ENCODE measurements around the gene AVPR2. TPM values are rescaled to one million over a fixed set of nuclear protein-coding genes. Genes with fewer than 3 reads are reported as not detected.

Gene AVPR2
- total RNA-seq, 1 donor from 2014 or later, result not detected

- Mint-ChIP-seq H3K36me3 (ENCODE audit: low read depth) (peaks cover 4% of the 10 kb centered on the region), H3K27ac (ENCODE audit: unreplicated experiment) (no peak overlapping the region), H3K4me3 (ENCODE audit: unreplicated experiment) (no peak overlapping the region), H3K27me3 (ENCODE audit: low read depth) (no peaks in the 10 kb centered on the region), H3K9me3 (ENCODE audit: low read depth) (no peaks in the 10 kb centered on the region), H3K4me1 (ENCODE audit: low read depth) (peaks cover 27% of the 10 kb centered on the region)
- no peak for DNase-seq (ENCODE audit: low spot score)
- TF ChIP-seq CTCF (IDR thresholded peaks at IDR 0.05), result no peak
These were observed 24.4 kb downstream of the AVPR2 start for GRCh38 chrX:153928846-153929245.

DNA sequence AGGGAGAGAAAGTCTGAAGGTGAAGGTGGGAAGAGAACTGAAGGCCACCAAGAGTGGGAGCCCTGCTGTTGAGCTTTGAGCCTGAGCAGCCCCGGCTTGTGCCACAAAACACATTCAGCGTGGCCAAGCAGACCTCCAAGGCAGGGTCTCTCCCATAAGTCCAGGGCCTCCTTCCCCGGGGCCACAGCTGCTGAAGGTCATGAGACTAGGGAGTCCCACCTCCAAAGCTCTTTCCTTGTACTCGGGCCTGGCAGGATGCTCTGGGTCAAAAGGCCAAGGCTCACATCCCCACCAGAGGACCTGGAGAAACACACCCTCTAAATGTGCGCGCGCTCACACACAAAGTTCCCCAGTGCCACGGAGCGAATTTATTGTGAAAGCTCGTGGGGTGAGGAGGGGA is 25.1 kb downstream of the AVPR2 start:
- Mint-ChIP-seq H3K27me3 (ENCODE audit: low read depth) (no peaks in the 10 kb centered on the region), H3K9me3 (ENCODE audit: low read depth) (no peaks in the 10 kb centered on the region), H3K36me3 (ENCODE audit: low read depth) (peaks cover 4% of the 10 kb centered on the region), H3K4me3 (ENCODE audit: unreplicated experiment) (no peak overlapping the region), H3K4me1 (ENCODE audit: low read depth) (peaks cover 31% of the 10 kb centered on the region), H3K27ac (ENCODE audit: unreplicated experiment) (no peak overlapping the region)
- DNase-seq (ENCODE audit: low spot score), result no peak
- TF ChIP-seq CTCF (IDR thresholded peaks at IDR 0.05), result no peak

GRCh38 chrX:153930011-153930910 is 25.8 kb downstream of the AVPR2 start:
- TF ChIP-seq CTCF (IDR thresholded peaks at IDR 0.05), result no peak
- DNase-seq (ENCODE audit: low spot score), result no peak
- Mint-ChIP-seq H3K27me3 (ENCODE audit: low read depth) (no peaks in the 10 kb centered on the region), H3K9me3 (ENCODE audit: low read depth) (no peaks in the 10 kb centered on the region), H3K27ac (ENCODE audit: unreplicated experiment) (peak overlapping the region; percentile 27), H3K36me3 (ENCODE audit: low read depth) (peaks cover 4% of the 10 kb centered on the region), H3K4me1 (ENCODE audit: low read depth) (peaks cover 31% of the 10 kb centered on the region), H3K4me3 (ENCODE audit: unreplicated experiment) (no peak overlapping the region)

DNA sequence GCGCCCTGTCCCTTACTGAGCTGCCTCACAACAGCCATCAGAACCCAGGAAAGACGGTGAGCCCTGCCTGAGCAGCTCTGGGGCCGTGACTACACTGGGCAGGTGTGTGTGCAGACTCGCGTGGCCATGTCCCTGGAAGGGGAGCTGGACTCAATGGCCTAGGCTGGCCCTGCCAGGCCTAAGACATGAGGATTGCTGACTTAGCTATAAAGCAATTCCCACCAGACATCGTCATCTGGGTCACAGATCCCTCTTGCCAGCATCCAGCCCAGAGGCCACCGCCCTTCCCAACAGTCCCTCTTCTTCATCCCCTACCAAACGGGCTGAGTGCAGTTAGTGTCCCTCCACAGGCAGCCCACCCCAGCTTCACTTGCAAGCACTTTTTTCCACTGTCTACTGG is 26.7 kb downstream of the AVPR2 start:
- no peak overlapping the region for H3K27ac Mint-ChIP-seq (ENCODE audit: unreplicated experiment)
- no peaks in the 10 kb centered on the region for H3K9me3 Mint-ChIP-seq (ENCODE audit: low read depth)

GRCh38 chrX:153931748-153932147 is 27.3 kb downstream of the AVPR2 start:
- DNase-seq (ENCODE audit: low spot score), result no peak
- Mint-ChIP-seq H3K9me3 (ENCODE audit: low read depth) (no peaks in the 10 kb centered on the region), H3K4me1 (ENCODE audit: low read depth) (peaks cover 29% of the 10 kb centered on the region), H3K4me3 (ENCODE audit: unreplicated experiment) (no peak overlapping the region), H3K27me3 (ENCODE audit: low read depth) (no peaks in the 10 kb centered on the region), H3K27ac (ENCODE audit: unreplicated experiment) (no peak overlapping the region), H3K36me3 (ENCODE audit: low read depth) (peaks cover 4% of the 10 kb centered on the region)
- no peak for TF ChIP-seq CTCF (IDR thresholded peaks at IDR 0.05)

More for the DNA sequence above, 26.7 kb downstream of the AVPR2 start:
- Mint-ChIP-seq H3K27me3 (ENCODE audit: low read depth) (no peaks in the 10 kb centered on the region), H3K4me3 (ENCODE audit: unreplicated experiment) (no peak overlapping the region), H3K4me1 (ENCODE audit: low read depth) (peaks cover 29% of the 10 kb centered on the region), H3K36me3 (ENCODE audit: low read depth) (peaks cover 4% of the 10 kb centered on the region)
- TF ChIP-seq CTCF (IDR thresholded peaks at IDR 0.05), result no peak
- no peak for DNase-seq (ENCODE audit: low spot score)

Data from chondrocyte (in vitro differentiated cells).